ENCODE measurements around the gene MYO1B. TPM values are rescaled to one million over a fixed set of nuclear protein-coding genes. Genes with fewer than 3 reads are reported as not detected.

MYO1B gene
- total RNA-seq, 1 experiment from 2014 or later = 37.8 TPM

DNA sequence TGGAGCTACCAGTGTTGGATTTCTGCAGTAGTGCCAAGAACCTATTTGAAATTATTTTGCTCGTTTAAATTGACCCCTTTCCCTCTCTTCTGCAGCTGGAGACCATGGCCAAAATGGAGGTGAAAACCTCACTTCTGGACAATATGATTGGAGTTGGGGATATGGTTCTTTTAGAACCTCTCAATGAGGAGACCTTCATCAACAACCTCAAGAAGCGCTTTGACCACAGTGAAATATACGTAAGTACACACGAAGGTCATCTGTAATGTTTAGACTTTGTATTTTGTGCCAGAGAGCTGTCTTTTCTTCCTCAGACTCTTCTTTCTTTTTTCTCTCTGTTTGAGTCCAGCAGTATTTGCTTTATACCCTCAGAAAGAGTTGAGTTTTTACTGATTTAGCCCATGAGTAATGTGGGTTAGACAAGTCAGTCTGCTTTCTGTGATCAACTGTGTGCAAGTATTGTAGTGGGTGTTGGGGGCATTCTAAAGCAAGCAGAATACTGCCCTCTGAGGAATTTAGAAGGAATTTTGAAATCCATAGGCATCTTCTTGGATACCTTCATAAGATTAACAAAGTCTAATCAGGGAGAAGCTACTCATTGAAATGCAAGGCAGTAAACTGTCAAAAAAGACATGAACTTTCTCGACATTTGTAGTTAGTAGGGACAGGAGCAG is 31.7 kb downstream of the MYO1B start:
- BruUV-seq (replicated peaks) = no TSS peak
- H3K4me3 ChIP-seq (ENCODE audit: low read depth, low read length, poor library complexity, severe bottlenecking) = no peak overlapping the region
- intact Hi-C loops (cut with micrococcal nuclease; ENCODE audit: unreplicated experiment) = no loop called here
- ChIA-PET CTCF (no interaction called here), POLR2A (ENCODE audit: low non-redundant PET) (no interaction called here)
- no peak for TF ChIP-seq EZH2 (IDR thresholded peaks at IDR 0.05; ENCODE audit: borderline replicate concordance, low read depth, low read length, poor library complexity, severe bottlenecking)
- TF ChIP-seq, protein P1, sequence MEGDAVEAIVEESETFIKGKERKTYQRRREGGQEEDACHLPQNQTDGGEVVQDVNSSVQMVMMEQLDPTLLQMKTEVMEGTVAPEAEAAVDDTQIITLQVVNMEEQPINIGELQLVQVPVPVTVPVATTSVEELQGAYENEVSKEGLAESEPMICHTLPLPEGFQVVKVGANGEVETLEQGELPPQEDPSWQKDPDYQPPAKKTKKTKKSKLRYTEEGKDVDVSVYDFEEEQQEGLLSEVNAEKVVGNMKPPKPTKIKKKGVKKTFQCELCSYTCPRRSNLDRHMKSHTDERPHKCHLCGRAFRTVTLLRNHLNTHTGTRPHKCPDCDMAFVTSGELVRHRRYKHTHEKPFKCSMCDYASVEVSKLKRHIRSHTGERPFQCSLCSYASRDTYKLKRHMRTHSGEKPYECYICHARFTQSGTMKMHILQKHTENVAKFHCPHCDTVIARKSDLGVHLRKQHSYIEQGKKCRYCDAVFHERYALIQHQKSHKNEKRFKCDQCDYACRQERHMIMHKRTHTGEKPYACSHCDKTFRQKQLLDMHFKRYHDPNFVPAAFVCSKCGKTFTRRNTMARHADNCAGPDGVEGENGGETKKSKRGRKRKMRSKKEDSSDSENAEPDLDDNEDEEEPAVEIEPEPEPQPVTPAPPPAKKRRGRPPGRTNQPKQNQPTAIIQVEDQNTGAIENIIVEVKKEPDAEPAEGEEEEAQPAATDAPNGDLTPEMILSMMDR (conservative IDR thresholded peaks at IDR 0.05; ENCODE audit: low read depth, low read length) = no peak
- H3K36me3 ChIP-seq (ENCODE audit: insufficient read depth, low read length, poor library complexity, severe bottlenecking) = no peaks in the 10 kb centered on the region
- no peaks in the 10 kb centered on the region for H3K27me3 ChIP-seq (replicated peaks; ENCODE audit: insufficient read depth, low read depth, low read length, poor library complexity)
- H3K9me3 ChIP-seq (ENCODE audit: low read depth, low read length, poor library complexity, severe bottlenecking) = no peaks in the 10 kb centered on the region
- no peak overlapping the region for H3K27ac ChIP-seq (ENCODE audit: low read depth, low read length, poor library complexity, severe bottlenecking)
- no peaks in the 10 kb centered on the region for H3K4me1 ChIP-seq (ENCODE audit: insufficient read depth, low read length, poor library complexity, severe bottlenecking)
- DNase-seq (ENCODE audit: low spot score) = no peak

DNA sequence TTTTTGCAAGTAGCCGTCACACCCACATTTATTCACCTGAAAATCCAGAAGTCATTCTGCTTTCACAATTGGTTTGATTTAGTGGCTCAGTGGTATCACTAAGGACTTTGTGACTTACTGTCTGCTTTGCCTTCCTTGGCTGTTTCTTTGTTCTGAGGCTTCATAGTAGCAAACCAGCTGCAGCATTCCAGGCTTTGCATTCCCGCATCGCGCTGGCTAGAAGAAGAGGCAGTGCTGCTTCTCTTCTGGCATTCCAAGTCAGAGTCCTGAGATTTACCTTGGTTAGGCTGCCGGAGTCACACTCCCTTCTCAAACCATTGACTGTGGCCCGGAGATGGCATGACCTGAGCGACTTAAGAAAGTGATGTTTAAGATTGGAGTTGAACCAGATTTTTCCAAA is 35.1 kb downstream of the MYO1B start:
- Histone ChIP-seq H3K4me3 (ENCODE audit: low read depth, low read length, poor library complexity, severe bottlenecking) (no peak overlapping the region), H3K27me3 (replicated peaks; ENCODE audit: insufficient read depth, low read depth, low read length, poor library complexity) (no peaks in the 10 kb centered on the region), H3K9me3 (ENCODE audit: low read depth, low read length, poor library complexity, severe bottlenecking) (no peaks in the 10 kb centered on the region), H3K4me1 (ENCODE audit: insufficient read depth, low read length, poor library complexity, severe bottlenecking) (no peaks in the 10 kb centered on the region), H3K36me3 (ENCODE audit: insufficient read depth, low read length, poor library complexity, severe bottlenecking) (no peaks in the 10 kb centered on the region), H3K27ac (ENCODE audit: low read depth, low read length, poor library complexity, severe bottlenecking) (no peak overlapping the region)
- no peak for TF ChIP-seq EZH2 (IDR thresholded peaks at IDR 0.05; ENCODE audit: borderline replicate concordance, low read depth, low read length, poor library complexity, severe bottlenecking)
- TF ChIP-seq, protein P1 (conservative IDR thresholded peaks at IDR 0.05; ENCODE audit: low read depth, low read length) = no peak
- POLR2A ChIA-PET (ENCODE audit: low non-redundant PET) = no interaction called here
- no TSS peak for BruUV-seq (replicated peaks)
- intact Hi-C loops (cut with micrococcal nuclease; ENCODE audit: unreplicated experiment) = no loop called here
- no peak for DNase-seq (ENCODE audit: low spot score)
- CTCF ChIA-PET = no interaction called here

DNA sequence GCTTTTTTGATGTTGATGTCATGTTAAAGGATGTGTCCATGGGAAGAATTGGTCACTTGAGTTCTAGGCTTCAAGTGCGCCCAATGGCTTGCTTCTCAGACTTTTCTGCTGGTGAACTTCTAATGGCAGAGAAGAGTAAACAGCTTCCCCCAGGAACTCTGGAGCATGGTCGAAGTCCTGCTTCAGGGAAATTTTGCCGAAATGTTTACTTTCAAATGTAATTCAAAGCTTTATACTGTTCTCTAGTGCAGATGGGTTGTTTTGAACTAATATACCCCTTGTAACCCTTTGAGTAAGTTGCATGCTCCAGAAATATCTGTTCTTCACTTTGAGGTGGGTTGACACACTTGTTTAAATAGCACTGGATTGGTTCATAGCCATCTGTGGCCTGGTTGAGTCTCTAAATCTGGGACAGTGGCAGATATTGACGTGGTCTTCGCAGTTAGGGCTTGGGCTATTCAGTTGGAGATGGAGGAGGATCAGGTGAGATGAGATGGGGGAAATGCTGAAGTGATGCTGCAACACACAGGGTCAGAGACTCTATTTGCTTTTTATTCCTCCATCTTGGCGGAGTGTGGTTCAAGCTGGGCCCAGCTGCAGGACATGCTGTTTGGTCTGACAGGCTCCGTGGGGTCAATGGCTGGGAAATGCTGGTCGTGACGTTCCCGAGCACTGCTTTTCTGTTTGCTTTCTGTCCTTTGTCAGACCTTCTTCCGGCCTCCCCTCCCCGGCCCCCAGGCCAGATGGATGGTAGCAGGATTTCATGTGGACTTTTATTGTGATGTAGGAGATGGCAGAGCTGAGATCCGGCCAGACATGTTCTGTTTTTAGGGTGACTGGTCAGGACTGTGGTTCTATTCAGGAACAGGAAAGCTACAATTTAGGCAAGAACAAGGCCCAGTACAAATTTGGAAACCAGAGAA is 35.9 kb downstream of the MYO1B start:
- Histone ChIP-seq H3K4me3 (ENCODE audit: low read depth, low read length, poor library complexity, severe bottlenecking) (no peak overlapping the region), H3K4me1 (ENCODE audit: insufficient read depth, low read length, poor library complexity, severe bottlenecking) (no peaks in the 10 kb centered on the region), H3K27ac (ENCODE audit: low read depth, low read length, poor library complexity, severe bottlenecking) (no peak overlapping the region), H3K36me3 (ENCODE audit: insufficient read depth, low read length, poor library complexity, severe bottlenecking) (no peaks in the 10 kb centered on the region), H3K27me3 (replicated peaks; ENCODE audit: insufficient read depth, low read depth, low read length, poor library complexity) (no peaks in the 10 kb centered on the region), H3K9me3 (ENCODE audit: low read depth, low read length, poor library complexity, severe bottlenecking) (no peaks in the 10 kb centered on the region)
- ChIA-PET CTCF (no interaction called here), POLR2A (ENCODE audit: low non-redundant PET) (no interaction called here)
- DNase-seq (ENCODE audit: low spot score) = no peak
- TF ChIP-seq EZH2 (IDR thresholded peaks at IDR 0.05; ENCODE audit: borderline replicate concordance, low read depth, low read length, poor library complexity, severe bottlenecking) = no peak
- TF ChIP-seq, protein P1 (conservative IDR thresholded peaks at IDR 0.05; ENCODE audit: low read depth, low read length) = no peak
- no TSS peak for BruUV-seq (replicated peaks)
- intact Hi-C loops (cut with micrococcal nuclease; ENCODE audit: unreplicated experiment) = no loop called here

Measured in A673 (cell line).